ENCODE results near the gene PRDM16.

Gene PRDM16

DNA sequence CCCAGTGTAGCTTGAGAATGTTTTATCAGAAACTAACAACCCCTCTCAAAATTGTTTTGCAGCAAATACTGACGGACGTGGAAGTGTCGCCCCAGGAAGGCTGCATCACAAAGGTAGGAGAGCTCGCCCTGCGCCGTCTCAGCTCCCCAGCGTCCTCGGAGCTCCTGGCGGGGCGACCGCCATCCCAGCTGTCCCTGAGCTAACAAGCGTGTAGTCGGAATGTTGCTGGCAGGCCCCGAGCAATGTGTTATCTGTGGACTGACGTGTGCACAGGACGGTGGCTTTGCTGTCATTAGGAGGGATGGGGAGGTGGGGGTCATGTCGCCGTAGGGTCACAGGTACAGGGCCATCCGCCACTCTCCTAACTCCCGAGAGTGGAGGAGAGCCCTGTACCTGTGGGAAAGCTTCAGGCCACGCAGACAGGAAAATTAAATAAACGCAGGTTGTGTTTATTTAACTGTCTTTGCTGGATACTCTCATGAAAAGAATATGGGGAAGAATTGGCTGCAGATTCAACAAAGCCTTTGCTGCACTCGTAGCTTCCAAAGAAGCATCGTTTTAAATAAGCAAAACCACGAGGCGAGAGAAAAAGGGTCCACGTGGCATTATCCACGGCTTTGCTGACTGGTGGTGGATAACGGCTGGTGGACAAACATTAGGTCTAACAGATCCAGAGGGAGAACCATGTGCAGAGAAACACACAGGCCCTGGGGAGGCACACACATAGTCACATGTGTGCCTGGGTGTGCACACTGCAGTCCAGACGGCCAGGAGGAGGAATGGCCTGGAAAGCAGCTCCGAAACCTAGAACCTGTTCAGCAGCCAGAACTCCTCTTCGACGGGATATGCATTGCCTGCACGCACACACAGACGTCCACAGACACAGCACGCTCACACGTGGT is 175.3 kb downstream of the PRDM16 start:
- DNase-seq (ENCODE audit: low read depth), result no peak

- no peak for DNase-seq (ENCODE audit: low read depth)
Observed at GRCh38 chr1:3244927-3245315, 175.9 kb downstream of the PRDM16 start.

DNA sequence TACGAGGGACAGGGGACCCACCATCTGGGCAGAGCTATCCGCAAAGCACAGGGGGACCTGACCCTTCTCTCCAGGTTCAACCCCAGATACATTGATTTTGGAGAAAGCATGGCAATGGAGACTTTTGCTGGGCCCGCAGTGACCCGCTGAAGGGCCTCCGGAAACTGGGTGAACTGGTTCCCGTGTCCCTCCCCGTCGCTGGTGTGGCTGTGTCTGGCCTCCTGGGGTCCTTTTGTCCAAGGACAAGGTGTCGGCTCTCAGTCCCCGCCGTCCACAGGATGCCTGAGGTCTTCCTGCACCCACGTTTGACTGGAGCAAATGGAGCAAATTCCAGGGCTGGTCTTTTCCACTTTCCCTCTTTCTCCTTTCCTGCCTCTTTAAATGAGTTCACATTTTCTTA is 176.3 kb downstream of the PRDM16 start:
- DNase-seq (ENCODE audit: low read depth), result no peak

GRCh38 chr1:3245768-3246167 is 176.8 kb downstream of the PRDM16 start:
- DNase-seq (ENCODE audit: low read depth), result no peak

- DNase-seq (ENCODE audit: low read depth), result no peak
Observed at GRCh38 chr1:3246251-3246650, 177.2 kb downstream of the PRDM16 start.

- no peak for DNase-seq (ENCODE audit: low read depth)
Observed at GRCh38 chr1:3247521-3248121, 178.6 kb downstream of the PRDM16 start.

- DNase-seq (ENCODE audit: low read depth), result no peak
Observed at GRCh38 chr1:3248155-3249141, 179.4 kb downstream of the PRDM16 start.

- DNase-seq (ENCODE audit: low read depth), result no peak
Observed at GRCh38 chr1:3249231-3249630, 180.2 kb downstream of the PRDM16 start.

DNA sequence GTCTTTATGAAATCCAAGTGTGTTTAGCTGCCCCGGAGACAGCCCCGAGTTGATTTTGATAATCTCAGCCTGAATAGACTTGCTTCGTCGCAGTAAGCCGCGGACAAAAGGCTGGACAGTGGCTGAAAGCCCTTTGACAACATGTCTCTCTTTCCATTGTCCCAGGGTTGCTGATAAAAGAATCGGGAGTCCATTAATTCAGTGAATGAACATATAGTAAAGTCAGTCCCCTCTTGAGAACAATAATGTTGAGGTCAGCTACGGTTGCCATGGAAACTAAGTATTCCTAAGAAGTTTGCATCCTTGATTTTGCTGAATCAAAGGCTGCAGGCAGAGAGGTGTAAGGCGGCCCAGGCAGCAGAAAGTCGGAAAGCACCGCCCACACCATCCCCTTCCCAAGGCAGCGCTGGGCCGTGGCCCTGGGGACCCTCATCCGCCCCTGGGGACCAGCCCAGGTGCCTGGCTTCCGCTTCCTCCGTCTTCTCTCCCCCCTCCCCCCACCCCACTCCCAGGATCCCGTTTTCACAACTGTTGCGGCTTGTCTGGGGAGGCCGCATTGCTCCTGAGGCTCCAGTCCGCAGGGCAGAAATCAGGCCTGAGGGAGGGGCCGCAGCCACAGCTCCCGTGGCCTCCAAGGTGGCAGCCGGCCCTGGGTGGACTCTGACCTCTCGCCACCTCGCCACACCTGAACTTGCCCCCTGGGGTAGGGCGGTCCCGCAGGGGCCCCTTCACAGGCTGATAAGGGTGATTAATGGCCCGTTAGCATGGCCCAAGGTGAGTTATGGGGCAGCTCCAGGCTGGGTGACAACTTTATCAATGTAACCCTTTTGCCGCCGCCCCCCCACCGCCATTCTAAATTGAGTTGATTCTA is 180.9 kb downstream of the PRDM16 start:
- DNase-seq (ENCODE audit: low read depth), result no peak

- DNase-seq (ENCODE audit: low read depth), result no peak
Observed at GRCh38 chr1:3250624-3251023, 181.6 kb downstream of the PRDM16 start.

DNA sequence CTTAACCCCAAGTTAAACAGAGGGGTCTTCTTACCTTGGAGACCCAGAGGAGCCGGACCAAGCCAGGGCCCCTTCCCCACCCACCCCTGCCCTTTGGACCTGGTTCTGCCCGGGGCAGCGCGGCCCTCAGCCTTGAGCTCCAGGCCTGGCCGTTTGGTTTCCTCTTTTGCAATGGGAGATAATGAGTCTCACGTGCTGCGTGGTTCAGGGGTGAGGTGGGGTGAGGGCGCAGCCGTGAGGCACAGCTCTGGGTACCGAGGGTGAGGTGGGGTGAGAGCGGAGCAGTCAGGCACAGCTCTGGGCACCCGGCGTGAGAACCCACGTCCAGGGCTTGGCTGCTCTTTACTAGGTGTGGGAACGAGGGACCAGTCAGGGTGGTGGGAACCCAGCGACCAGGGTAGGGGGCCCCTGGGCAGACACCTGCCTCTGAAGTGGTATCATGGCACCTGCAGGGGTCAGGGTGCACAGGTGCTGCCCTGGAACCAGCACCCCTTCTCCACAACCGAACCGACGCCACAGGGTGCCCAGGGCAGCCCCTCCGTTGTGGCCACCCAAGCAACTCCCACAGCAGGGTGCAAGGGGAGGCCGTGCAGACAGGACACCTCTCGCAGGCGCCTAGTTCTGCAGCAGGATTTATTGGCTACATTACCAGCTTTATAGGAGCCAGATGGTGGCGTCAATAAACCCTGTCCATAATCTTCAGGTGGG is 182.2 kb downstream of the PRDM16 start:
- no peak for DNase-seq (ENCODE audit: low read depth)

DNA sequence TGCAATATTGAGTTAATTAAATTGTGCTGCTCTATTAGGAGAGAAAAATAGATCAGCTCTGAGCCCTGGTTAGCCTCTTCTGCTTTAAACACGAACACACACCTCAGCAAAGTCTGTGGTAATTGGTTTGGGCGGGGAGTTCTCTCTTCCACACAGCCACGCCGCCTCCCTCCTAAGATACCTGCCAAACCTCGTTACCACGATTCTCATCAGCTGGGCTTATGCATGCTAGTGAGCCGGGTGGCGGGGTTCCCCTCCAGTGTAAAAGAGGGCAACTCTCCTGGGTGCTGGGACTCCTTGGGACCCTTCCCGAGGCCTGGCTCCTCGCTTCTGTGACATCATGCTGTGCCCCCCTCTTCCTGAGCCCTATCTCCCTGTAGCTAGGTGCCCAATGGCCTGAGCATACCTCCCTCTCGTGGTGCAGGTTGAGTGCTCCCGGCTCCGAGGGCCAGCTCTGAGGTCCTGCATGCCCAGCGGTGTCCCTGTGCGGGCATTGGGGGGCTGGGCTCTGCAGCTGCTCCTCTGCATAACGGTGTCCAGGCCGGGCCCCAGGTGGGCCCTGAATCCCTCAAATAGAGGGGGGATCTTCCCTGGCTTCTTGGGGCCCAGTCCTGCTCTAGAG is 182.9 kb downstream of the PRDM16 start:
- no peak for DNase-seq (ENCODE audit: low read depth)

- DNase-seq (ENCODE audit: low read depth), result no peak
Observed at GRCh38 chr1:3255680-3256079, 186.7 kb downstream of the PRDM16 start.

- DNase-seq (ENCODE audit: low read depth), result no peak
Observed at GRCh38 chr1:3257788-3258187, 188.8 kb downstream of the PRDM16 start.

- no peak for DNase-seq (ENCODE audit: low read depth)
Observed at GRCh38 chr1:3258386-3259003, 189.5 kb downstream of the PRDM16 start.

GRCh38 chr1:3259020-3259419 is 190.0 kb downstream of the PRDM16 start:
- DNase-seq (ENCODE audit: low read depth), result no peak

GRCh38 chr1:3261007-3261968 is 192.3 kb downstream of the PRDM16 start:
- no peak for DNase-seq (ENCODE audit: low read depth)

GRCh38 chr1:3261969-3262579 is 193.1 kb downstream of the PRDM16 start:
- no peak for DNase-seq (ENCODE audit: low read depth)

All from stimulated activated CD8-positive, alpha-beta memory T cell treated with anti-CD3 and anti-CD28 coated beads, Interleukin-15, amount 100 ng/mL, for 24 hours (primary cell).